Stimulated activated memory B cell treated with anti-CD40 and anti-IgM and Interleukin-4, amounts not matched to agents 10 μg/mL and 1 μg/mL and 100 μg/mL, for 72 hours (primary cell): ENCODE measurements around the gene TMEM260.

Experiments
- ATAC-seq: fragments of 150-1000 bp; cut with Tn5 transposase; 2 replicates; pipeline ENCODE4 v1.10.0; 2021
- H3K27ac Mint-ChIP-seq: one replicate; pipeline ENCODE4 v1.8.0; 2022; ENCODE audit warnings: mild to moderate bottlenecking, mixed read lengths
- H3K27me3 Mint-ChIP-seq: one replicate; pipeline ENCODE4 v1.8.0; 2022; ENCODE audit warnings: mixed read lengths
- H3K36me3 Mint-ChIP-seq: one replicate; pipeline ENCODE4 v1.8.0; 2022; ENCODE audit warnings: mixed read lengths
- H3K4me1 Mint-ChIP-seq: one replicate; pipeline ENCODE4 v1.8.0; 2022; ENCODE audit warnings: mixed read lengths
- H3K4me3 Mint-ChIP-seq: one replicate; pipeline ENCODE4 v1.8.0; 2022; ENCODE audit warnings: mild to moderate bottlenecking, moderate library complexity, mixed read lengths
- H3K9me3 Mint-ChIP-seq: one replicate; pipeline ENCODE4 v1.8.0; 2022; ENCODE audit warnings: mixed read lengths

Gene TMEM260

GRCh38 chr14:56579345-56580220 is at the start of gene TMEM260:
Gene TMEM260 (plus strand): TSS chr14:56579798. CDS start chr14:56579915, 117 bp downstream.
- ATAC-seq: peak; percentile 92
- H3K27ac Mint-ChIP-seq: peak within 1 kb of the TSS; percentile 96
- no peaks in the 10 kb centered on the region for H3K9me3 Mint-ChIP-seq
- no peaks in the 10 kb centered on the region for H3K27me3 Mint-ChIP-seq
- peaks cover 40% of the 10 kb centered on the region for H3K4me1 Mint-ChIP-seq
- H3K36me3 Mint-ChIP-seq: no peaks in the 10 kb centered on the region
- H3K4me3 Mint-ChIP-seq: peak within 1 kb of the TSS; percentile 92

DNA sequence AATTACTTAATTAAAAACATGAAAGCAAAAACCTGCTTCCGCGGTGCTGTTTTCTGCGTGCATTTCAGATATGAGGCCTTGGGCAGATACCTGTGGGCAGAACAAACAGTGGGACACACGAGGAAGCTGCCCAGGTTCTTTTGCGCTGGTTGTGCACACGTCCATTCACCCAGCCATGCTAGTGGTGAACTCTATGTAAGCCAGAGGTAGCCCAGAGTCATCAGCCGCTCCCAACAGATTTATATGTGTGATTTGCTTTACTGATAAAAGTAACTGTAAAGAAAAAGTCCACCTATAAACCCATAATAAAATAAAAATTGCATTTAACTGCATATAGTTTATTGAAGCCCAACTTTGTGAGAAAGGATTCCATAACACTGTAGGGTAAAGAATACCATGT is 47.1 kb upstream of the TMEM260 start:
- Mint-ChIP-seq H3K4me1 (no peaks in the 10 kb centered on the region), H3K9me3 (no peaks in the 10 kb centered on the region), H3K36me3 (no peaks in the 10 kb centered on the region), H3K27ac (no peak overlapping the region), H3K4me3 (no peak overlapping the region), H3K27me3 (peaks cover 16% of the 10 kb centered on the region)
- no peak for ATAC-seq

GRCh38 chr14:56534656-56535055 is 44.9 kb upstream of the TMEM260 start:
- no peaks in the 10 kb centered on the region for H3K4me1 Mint-ChIP-seq
- no peak for ATAC-seq

DNA sequence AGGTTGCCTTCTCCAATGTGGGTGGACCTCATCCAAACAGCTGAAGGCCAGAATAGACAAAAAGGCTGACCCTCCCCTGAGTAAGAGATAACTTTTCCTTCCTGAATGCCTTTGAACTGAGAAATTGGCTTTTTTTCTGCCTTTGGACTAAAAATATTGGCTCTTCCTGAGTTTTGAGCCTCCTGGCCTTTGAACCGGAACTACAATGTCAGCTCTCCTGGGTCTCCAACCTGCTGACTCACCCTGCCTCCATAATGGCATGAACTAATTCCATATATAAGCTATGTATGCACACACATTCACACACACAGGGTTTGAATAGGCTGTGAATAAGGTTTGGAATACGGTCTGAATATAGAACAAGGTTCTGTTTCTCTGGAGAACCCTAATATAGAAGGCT is 39.7 kb upstream of the TMEM260 start:
- H3K27ac Mint-ChIP-seq: no peak overlapping the region
- ATAC-seq: no peak

More at GRCh38 chr14:56534656-56535055, 44.9 kb upstream of the TMEM260 start:
- Mint-ChIP-seq H3K36me3 (no peaks in the 10 kb centered on the region), H3K9me3 (no peaks in the 10 kb centered on the region), H3K27ac (no peak overlapping the region), H3K27me3 (peaks cover 26% of the 10 kb centered on the region), H3K4me3 (no peak overlapping the region)

DNA sequence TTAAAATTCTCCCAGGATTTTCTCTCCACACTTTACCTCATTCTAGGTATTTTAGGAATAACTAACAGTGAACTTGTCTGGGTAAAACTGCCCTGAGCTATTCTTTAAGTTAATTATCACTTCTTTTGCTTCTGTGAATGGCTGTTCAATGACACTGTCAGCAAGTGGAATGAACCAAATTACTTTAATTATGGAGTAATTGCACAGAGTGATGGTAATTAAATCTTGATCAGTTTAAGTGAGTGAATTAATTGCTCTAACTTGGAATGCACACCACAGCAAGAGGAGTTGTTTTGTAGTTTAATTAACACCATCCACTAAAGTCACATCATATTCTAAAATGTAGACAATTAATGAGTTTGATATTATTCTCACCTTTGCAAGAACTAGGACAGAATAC is 36.2 kb upstream of the TMEM260 start:
- Mint-ChIP-seq H3K27ac (no peak overlapping the region), H3K4me3 (no peak overlapping the region), H3K36me3 (no peaks in the 10 kb centered on the region), H3K9me3 (no peaks in the 10 kb centered on the region), H3K4me1 (no peaks in the 10 kb centered on the region), H3K27me3 (peaks cover 16% of the 10 kb centered on the region)
- no peak for ATAC-seq

More for the DNA sequence above, 39.7 kb upstream of the TMEM260 start:
- Mint-ChIP-seq H3K27me3 (peaks cover 24% of the 10 kb centered on the region), H3K4me3 (no peak overlapping the region), H3K9me3 (no peaks in the 10 kb centered on the region), H3K4me1 (no peaks in the 10 kb centered on the region), H3K36me3 (no peaks in the 10 kb centered on the region)

DNA sequence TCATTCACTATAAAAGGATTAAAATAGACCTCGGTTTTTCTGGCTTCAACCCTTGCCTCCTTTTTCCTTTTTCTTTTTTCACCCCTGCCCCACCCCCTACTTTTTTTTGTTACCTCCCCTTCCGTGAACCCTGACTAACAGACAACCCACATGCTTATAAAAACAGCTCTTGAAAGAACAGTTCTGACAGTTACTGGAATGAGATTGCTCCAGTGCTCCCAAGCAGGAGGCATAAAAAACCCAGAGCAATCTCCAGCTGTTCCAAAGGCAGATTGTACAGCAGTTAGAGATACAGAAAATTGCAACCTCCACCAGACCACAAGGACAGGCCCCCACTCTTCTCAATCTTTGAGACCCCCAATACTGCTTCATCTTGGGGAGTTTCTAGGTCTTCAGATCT is 29.9 kb upstream of the TMEM260 start:
- H3K27ac Mint-ChIP-seq: no peak overlapping the region
- H3K9me3 Mint-ChIP-seq: no peaks in the 10 kb centered on the region
- H3K36me3 Mint-ChIP-seq: no peaks in the 10 kb centered on the region
- peaks cover 18% of the 10 kb centered on the region for H3K27me3 Mint-ChIP-seq
- no peaks in the 10 kb centered on the region for H3K4me1 Mint-ChIP-seq
- no peak for ATAC-seq
- H3K4me3 Mint-ChIP-seq: no peak overlapping the region

DNA sequence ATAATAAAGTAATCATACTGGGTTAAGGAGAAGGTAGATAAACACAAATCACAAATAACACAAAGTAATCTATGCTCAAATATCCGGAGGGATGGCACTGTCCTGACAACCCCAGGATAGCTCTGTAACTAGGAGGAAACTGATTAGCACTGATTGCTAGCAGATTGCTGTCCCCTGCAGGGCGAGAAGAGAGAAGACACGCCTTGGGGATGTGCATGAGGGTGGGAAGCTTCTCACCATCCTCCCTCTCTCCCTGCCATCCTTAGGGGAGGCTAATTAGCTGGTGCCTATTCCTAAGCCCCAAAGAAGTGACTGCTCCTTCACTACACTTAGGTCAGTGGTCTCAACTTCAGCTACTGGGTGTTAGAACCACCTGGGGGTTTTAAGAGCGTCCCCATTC is 27.0 kb upstream of the TMEM260 start:
- peaks cover 32% of the 10 kb centered on the region for H3K27me3 Mint-ChIP-seq
- no peaks in the 10 kb centered on the region for H3K36me3 Mint-ChIP-seq
- H3K27ac Mint-ChIP-seq: no peak overlapping the region
- no peaks in the 10 kb centered on the region for H3K9me3 Mint-ChIP-seq
- H3K4me1 Mint-ChIP-seq: no peaks in the 10 kb centered on the region
- no peak overlapping the region for H3K4me3 Mint-ChIP-seq
- ATAC-seq: no peak

DNA sequence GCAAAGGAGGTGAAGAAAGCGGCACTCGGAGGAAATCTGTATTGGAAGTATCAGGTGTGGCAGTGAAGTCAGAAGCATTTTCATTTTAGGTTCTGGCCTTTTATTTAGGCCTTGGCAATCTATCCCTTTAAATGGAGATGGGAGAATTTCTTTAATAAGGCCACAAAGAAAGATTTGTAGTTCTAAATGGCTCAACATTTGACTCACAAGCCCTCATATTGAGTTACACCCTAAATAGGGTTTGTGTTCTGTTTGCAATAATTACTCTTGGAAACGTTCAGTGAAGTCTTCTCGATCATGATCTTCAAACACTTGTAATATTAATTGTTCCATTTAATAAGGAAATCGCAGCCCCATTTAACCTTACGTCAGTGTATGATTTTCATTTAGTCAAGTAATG is 25.3 kb upstream of the TMEM260 start:
- Mint-ChIP-seq H3K9me3 (no peaks in the 10 kb centered on the region), H3K4me1 (no peaks in the 10 kb centered on the region), H3K36me3 (no peaks in the 10 kb centered on the region), H3K27me3 (peaks cover 37% of the 10 kb centered on the region), H3K4me3 (no peak overlapping the region), H3K27ac (no peak overlapping the region)
- no peak for ATAC-seq

DNA sequence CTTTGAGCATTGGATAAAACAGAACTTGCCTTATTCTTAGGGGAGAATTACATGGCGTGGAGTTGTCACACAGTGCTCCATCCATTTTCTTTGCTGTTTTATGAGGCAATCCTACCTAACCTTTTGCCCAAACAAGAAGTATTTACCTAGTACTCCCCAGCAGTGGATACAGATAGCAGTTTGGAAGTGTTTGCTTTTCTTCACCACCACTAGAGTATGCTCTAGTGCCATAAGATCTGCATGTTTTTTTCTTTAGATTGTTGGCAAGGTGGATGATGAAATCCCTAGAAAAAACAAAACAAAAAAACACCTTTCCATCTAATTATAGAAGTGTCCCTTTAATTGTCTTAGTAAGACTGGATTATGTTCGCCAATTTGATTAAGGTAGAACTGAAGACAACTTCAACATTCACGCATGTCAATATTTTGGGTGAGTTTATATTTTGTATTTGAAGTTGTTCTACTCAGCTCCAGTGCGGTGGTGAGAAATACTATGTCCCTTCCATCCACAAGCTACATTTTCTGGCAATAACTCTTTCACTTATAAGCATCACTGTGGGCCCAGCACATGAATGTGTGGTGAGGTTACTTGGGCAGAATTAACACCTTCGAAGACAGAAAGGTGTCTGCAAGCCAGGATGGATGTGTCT is 23.6 kb upstream of the TMEM260 start:
- Mint-ChIP-seq H3K4me3 (no peak overlapping the region), H3K27ac (no peak overlapping the region), H3K9me3 (no peaks in the 10 kb centered on the region), H3K27me3 (peaks cover 27% of the 10 kb centered on the region), H3K4me1 (no peaks in the 10 kb centered on the region), H3K36me3 (no peaks in the 10 kb centered on the region)
- ATAC-seq: no peak

GRCh38 chr14:56559182-56559581 is 20.4 kb upstream of the TMEM260 start:
- Mint-ChIP-seq H3K27me3 (peaks cover 35% of the 10 kb centered on the region), H3K9me3 (peaks cover 6% of the 10 kb centered on the region), H3K36me3 (no peaks in the 10 kb centered on the region), H3K4me1 (no peaks in the 10 kb centered on the region), H3K27ac (no peak overlapping the region), H3K4me3 (no peak overlapping the region)
- no peak for ATAC-seq

- Mint-ChIP-seq H3K27ac (no peak overlapping the region), H3K9me3 (peaks cover 6% of the 10 kb centered on the region), H3K27me3 (peaks cover 36% of the 10 kb centered on the region), H3K4me3 (no peak overlapping the region), H3K4me1 (no peaks in the 10 kb centered on the region), H3K36me3 (no peaks in the 10 kb centered on the region)
- ATAC-seq: no peak
Observed at GRCh38 chr14:56561606-56562005, 18.0 kb upstream of the TMEM260 start.

GRCh38 chr14:56562883-56563282 is 16.7 kb upstream of the TMEM260 start:
- ATAC-seq: no peak
- Mint-ChIP-seq H3K27me3 (peaks cover 30% of the 10 kb centered on the region), H3K27ac (no peak overlapping the region), H3K36me3 (no peaks in the 10 kb centered on the region), H3K4me3 (no peak overlapping the region), H3K9me3 (peaks cover 6% of the 10 kb centered on the region), H3K4me1 (no peaks in the 10 kb centered on the region)

DNA sequence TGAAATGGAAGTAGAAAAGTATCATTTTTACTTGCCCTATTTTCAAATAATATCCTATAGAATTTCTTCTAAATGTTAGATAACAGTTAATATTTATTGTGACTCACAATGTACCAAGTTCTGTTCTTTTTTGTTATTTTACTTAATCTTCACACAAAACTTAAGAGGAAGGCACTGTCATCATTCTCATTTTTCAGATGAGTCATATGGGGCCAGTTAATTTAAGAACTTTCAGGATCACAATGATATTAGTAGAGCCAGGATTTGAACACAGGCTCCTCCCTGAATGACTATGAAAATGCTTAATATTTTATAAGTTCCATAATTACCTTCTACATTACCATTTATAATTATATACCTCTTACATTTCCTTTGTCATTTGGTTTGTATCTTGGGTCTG is 10.4 kb upstream of the TMEM260 start:
- Mint-ChIP-seq H3K4me3 (no peak overlapping the region), H3K36me3 (no peaks in the 10 kb centered on the region), H3K27ac (no peak overlapping the region), H3K4me1 (no peaks in the 10 kb centered on the region), H3K27me3 (peaks cover 12% of the 10 kb centered on the region), H3K9me3 (no peaks in the 10 kb centered on the region)
- ATAC-seq: no peak

GRCh38 chr14:56570295-56570694 is 9.3 kb upstream of the TMEM260 start:
- H3K4me1 Mint-ChIP-seq: no peaks in the 10 kb centered on the region
- no peak for ATAC-seq
- no peaks in the 10 kb centered on the region for H3K36me3 Mint-ChIP-seq
- peaks cover 12% of the 10 kb centered on the region for H3K27me3 Mint-ChIP-seq
- no peaks in the 10 kb centered on the region for H3K9me3 Mint-ChIP-seq
- no peak overlapping the region for H3K27ac Mint-ChIP-seq
- H3K4me3 Mint-ChIP-seq: no peak overlapping the region

DNA sequence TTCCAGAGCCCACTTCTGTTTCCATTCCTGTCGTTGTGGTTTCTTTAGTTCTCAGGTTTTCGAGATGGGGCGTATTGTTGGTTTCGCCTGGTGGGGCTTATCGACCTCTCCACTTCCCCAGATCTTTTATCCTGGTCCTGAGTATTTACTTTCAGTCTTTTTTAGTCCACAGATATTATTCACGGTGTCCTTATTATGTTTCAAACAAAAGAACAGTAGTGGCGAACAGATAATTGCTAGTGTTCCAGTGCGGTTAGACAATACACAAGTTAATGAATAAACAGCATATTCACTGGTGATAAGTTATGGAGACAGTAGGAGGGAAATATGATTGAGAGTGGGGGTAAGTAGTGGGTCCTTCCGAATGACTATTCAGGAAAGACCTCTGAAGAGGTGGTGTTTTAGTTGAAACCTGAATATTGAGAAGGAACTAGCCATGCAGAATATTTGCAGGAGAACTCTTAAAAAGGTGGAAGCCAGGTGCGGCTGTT is 668 bp downstream of the TMEM260 start:
- ATAC-seq: no peak
- Mint-ChIP-seq H3K4me1 (peaks cover 40% of the 10 kb centered on the region), H3K27ac (peak overlapping the region; percentile 96), H3K4me3 (peak overlapping the region; percentile 92), H3K27me3 (no peaks in the 10 kb centered on the region), H3K36me3 (no peaks in the 10 kb centered on the region), H3K9me3 (no peaks in the 10 kb centered on the region)
